ENCODE measurements around the gene LY9. TPM values are rescaled to one million over a fixed set of nuclear protein-coding genes. Genes with fewer than 3 reads are reported as not detected.

Gene LY9
- total and polyA plus RNA-seq, 9 of the 15 experiments (the other 6 are each of a cell fraction or from before 2014, with no cell fraction given): not detected

DNA sequence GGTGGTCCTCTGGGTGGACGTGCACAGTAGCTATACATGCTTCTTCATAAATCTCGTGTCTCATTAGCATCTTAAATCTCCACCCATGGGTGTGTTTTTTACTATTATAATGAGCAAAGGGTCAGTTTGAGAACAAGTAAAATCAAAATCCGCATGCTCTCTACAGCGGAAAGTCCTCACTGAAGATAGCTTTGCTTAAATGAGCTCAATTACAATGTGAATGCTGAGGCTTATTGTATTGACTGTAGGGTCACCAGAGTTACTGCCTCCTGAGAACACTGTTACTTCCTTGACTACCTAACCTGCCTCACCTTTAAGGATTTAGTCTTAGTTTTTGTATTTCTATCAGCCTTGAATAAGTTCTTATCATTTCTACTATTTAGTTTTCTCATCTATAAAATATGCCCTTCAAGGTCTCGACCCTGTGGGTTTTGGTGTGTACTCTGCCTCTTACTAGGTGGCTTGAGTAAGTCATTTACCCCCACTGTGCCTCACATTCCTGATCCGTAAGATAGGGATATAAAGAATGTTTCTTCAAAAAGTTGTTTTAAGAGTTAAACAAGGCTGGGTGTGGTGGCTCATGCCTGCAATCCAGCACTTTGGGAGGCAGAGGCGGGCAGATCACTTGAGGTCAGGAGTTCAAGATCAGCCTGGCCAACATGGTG, 49.0 kb upstream of the LY9 start:
- H3K9ac ChIP-seq (ENCODE audit: insufficient read depth in 1 of 2, low read depth in 2 of 2, low read length in 2 of 2): no peak overlapping the region
- in situ Hi-C loops (cut with MboI) (no loop called here), intact Hi-C loops (cut with micrococcal nuclease) (no loop called here)
- H2AFZ ChIP-seq (ENCODE audit: low read depth, low read length): no peak overlapping the region
- WGBS (ENCODE audit: insufficient coverage, low coverage, missing lambda C conversion rate): 5% methylated on average over 7 of the region's 7 CpGs
- no peaks in the 10 kb centered on the region for H3K9me1 ChIP-seq (ENCODE audit: control insufficient read depth, insufficient read depth, low read length)
- CTCF ChIA-PET (ENCODE audit: low intra/inter-chr PET ratio): no interaction called here
- H3K79me2 ChIP-seq (ENCODE audit: control insufficient read depth, insufficient read depth, low read length): no peaks in the 10 kb centered on the region
- POLR2A ChIA-PET: no interaction called here
- H3K9me3 ChIP-seq (replicated peaks; ENCODE audit: control insufficient read depth, insufficient read depth, low read depth, low read length): no peaks in the 10 kb centered on the region
- peaks cover 0 to 5% of the 10 kb centered on the region in 2 experiments; a peak in 2 of 5 replicates for H3K4me1 ChIP-seq (replicated peaks in 1 of 2; ENCODE audit: control insufficient read depth in 2 of 2, insufficient read depth in 2 of 2, low read length in 2 of 2)
- H4K20me1 ChIP-seq (replicated peaks; ENCODE audit: control insufficient read depth, insufficient read depth, low read length): no peaks in the 10 kb centered on the region
- no peak overlapping the region for H3K4me2 ChIP-seq (ENCODE audit: insufficient read depth, low read length)
- H3K27ac ChIP-seq (ENCODE audit: extremely low read depth, low read depth, low read length): no peak overlapping the region
- DNase-seq (ENCODE audit: extremely low read depth in 1 of 4, low spot score in 3 of 4) (no peak), ATAC-seq (no peak), FAIRE-seq (no peak)
- BruUV-seq (replicated peaks): no TSS peak
- peaks cover 2 to 16% of the 10 kb centered on the region in 2 experiments; a peak in 3 of 5 replicates for H3K27me3 ChIP-seq (ENCODE audit: control insufficient read depth in 2 of 2, insufficient read depth in 2 of 2, low read length in 2 of 2)
- no peaks in the 10 kb centered on the region for H3K36me3 ChIP-seq (ENCODE audit: control insufficient read depth, insufficient read depth, low read length)
- TF ChIP-seq CBX2 (IDR thresholded peaks at IDR 0.05; ENCODE audit: insufficient read depth, low read length, poor library complexity, severe bottlenecking) (no peak), GTF3C2 (IDR thresholded peaks at IDR 0.05; ENCODE audit: borderline replicate concordance, extremely low read depth, insufficient read length) (no peak), HEY1 (CRISPR knock-in tag; IDR thresholded peaks at IDR 0.05; ENCODE audit: borderline replicate concordance) (no peak), JUNB (CRISPR knock-in tag; conservative IDR thresholded peaks at IDR 0.05) (no peak), TFE3 (CRISPR knock-in tag; IDR thresholded peaks at IDR 0.05) (no peak), BRD4 (IDR thresholded peaks at IDR 0.05) (no peak), ZNF12 (CRISPR knock-in tag; IDR thresholded peaks at IDR 0.05) (no peak)
- H3K4me3 ChIP-seq: no peak overlapping the region

All from K562 (cell line).